SK-N-SH (cell line): ENCODE data around the gene ATXN7. TPM values are rescaled to one million over a fixed set of nuclear protein-coding genes. Genes with fewer than 3 reads are reported as not detected.

Experiments
- CTCF ChIA-PET: fragments of 300-600, 350-600 bp; formaldehyde crosslinking; extraction: SDS; loops from one replicate; lab custom pipeline; 2021; lab: Yijun Ruan, JAX
- POLR2A ChIA-PET: fragments of 350-600 bp; sonication (Branson Sonifier 250); formaldehyde crosslinking; extraction: SDS; loops from one replicate; lab custom pipeline; 2020; ENCODE audit warnings: antibody characterized with exemption, inconsistent platforms; lab: Yijun Ruan, JAX
- DNase-seq: peaks from one replicate; pipeline ENCODE4 v3.0.0; 2012
- H2AFZ ChIP-seq: fragments of 200-600 bp; sonication (generic); 2 replicates; pipeline ENCODE4 v1.8.1; 2016; ENCODE audit warnings: antibody characterized with exemption, mild to moderate bottlenecking, low read depth
- H3F3A ChIP-seq: fragments of 200-600 bp; sonication (generic); replicated peaks from 2 replicates; pipeline ENCODE3; 2016; ENCODE audit warnings: antibody characterized with exemption, mild to moderate bottlenecking; ENCODE audit not compliant: insufficient read depth
- H3K27ac ChIP-seq, 2 experiments: fragments of 200-500 bp in 1 of 2; fragments of 200-600 bp in 1 of 2; sonication (Bioruptor generic) in 1 of 2; sonication (generic), shearing (Covaris generic) in 1 of 2; 2 replicates each; pipeline versions ENCODE4 v1.5.1 to v1.6.1; 2014 to 2016; ENCODE audit warnings: low read depth in 2 of 2, inconsistent platforms in 1 of 2, low read length in 1 of 2, mild to moderate bottlenecking in 1 of 2, mixed read lengths in 1 of 2
- H3K27me3 ChIP-seq: fragments of 200-600 bp; sonication (generic), shearing (Covaris generic); 2 replicates; pipeline ENCODE4 v1.6.1; 2016; ENCODE audit warnings: mixed run types; ENCODE audit not compliant: insufficient read depth
- H3K36me3 ChIP-seq, 2 experiments: fragments of 200-500 bp in 1 of 2; fragments of 200-600 bp in 1 of 2; sonication (Bioruptor generic) in 1 of 2; sonication (generic) in 1 of 2; replicated peaks in 1 of 2; 2 replicates each; pipeline versions ENCODE3 to v1.5.1; 2014 to 2016; ENCODE audit warnings: low read length in 1 of 2, mild to moderate bottlenecking in 1 of 2; ENCODE audit not compliant: insufficient read depth in 2 of 2, control insufficient read depth in 1 of 2
- H3K4me1 ChIP-seq, 2 experiments: fragments of 200-500 bp in 1 of 2; fragments of 200-600 bp in 1 of 2; sonication (Bioruptor generic) in 1 of 2; sonication (generic), shearing (Covaris generic) in 1 of 2; 2 replicates each; pipeline versions ENCODE4 v1.5.1 to v1.6.1; 2014 to 2016; ENCODE audit warnings: low read depth in 1 of 2, low read length in 1 of 2, mixed run types in 1 of 2; ENCODE audit not compliant: insufficient read depth in 2 of 2, control insufficient read depth in 1 of 2
- H3K4me2 ChIP-seq: fragments of 200-600 bp; sonication (generic), shearing (Covaris generic); 2 replicates; pipeline ENCODE4 v1.6.1; 2017; ENCODE audit warnings: mixed run types
- H3K4me3 ChIP-seq, 2 experiments: fragments of 200-500 bp in 1 of 2; fragments of 200-600 bp in 1 of 2; sonication (Bioruptor generic) in 1 of 2; sonication (generic), shearing (Covaris generic) in 1 of 2; 2 replicates each; pipeline versions ENCODE4 v1.5.1 to v1.8.1; 2014 to 2016; ENCODE audit warnings: low read depth in 2 of 2, inconsistent platforms in 1 of 2, low read length in 1 of 2, mild to moderate bottlenecking in 1 of 2, mixed read lengths in 1 of 2, moderate library complexity in 1 of 2
- H3K79me2 ChIP-seq: fragments of 200-600 bp; sonication (generic); 2 replicates; pipeline ENCODE4 v1.8.1; 2017; ENCODE audit warnings: mild to moderate bottlenecking; ENCODE audit not compliant: insufficient read depth
- H3K9ac ChIP-seq: fragments of 200-600 bp; sonication (generic); 2 replicates; pipeline ENCODE4 v1.6.1; 2017; ENCODE audit warnings: mixed run types
- H3K9me2 ChIP-seq: fragments of 200-600 bp; sonication (generic); 2 replicates; pipeline ENCODE4 v1.6.1; 2017; ENCODE audit warnings: mixed run types
- H3K9me3 ChIP-seq: fragments of 200-600 bp; sonication (generic); 2 replicates; pipeline ENCODE4 v1.6.1; 2017; ENCODE audit warnings: mixed run types, mild to moderate bottlenecking, moderate library complexity
- H4K20me1 ChIP-seq: fragments of 200-600 bp; sonication (generic); 2 replicates; pipeline ENCODE4 v1.6.1; 2017; ENCODE audit warnings: mild to moderate bottlenecking, mixed run types; ENCODE audit not compliant: insufficient read depth
- CTCF ChIP-seq: fragments of 200-600 bp; sonication (generic); IDR thresholded peaks from 2 replicates; pipeline ENCODE4 v1.6.1; 2017; ENCODE audit warnings: antibody characterized with exemption, mild to moderate bottlenecking, moderate library complexity
- ELF1 ChIP-seq: IDR thresholded peaks from 2 replicates; pipeline ENCODE4 v1.4.0; 2012
- FOXJ3 ChIP-seq: sonication (generic); formaldehyde crosslinking; IDR thresholded peaks from 2 replicates; pipeline ENCODE4 v1.5.1; 2020; ENCODE audit warnings: mild to moderate bottlenecking, missing genetic modification reagents
- FOXM1 ChIP-seq: IDR thresholded peaks from 2 replicates; pipeline ENCODE4 v1.4.0; 2012; ENCODE audit warnings: low read depth, mild to moderate bottlenecking
- GABPA ChIP-seq: IDR thresholded peaks from 2 replicates; pipeline ENCODE4 v1.4.0; 2012; ENCODE audit warnings: low read depth, mild to moderate bottlenecking
- IRF3 ChIP-seq: fragments of 150-350 bp; IDR thresholded peaks from 2 replicates; pipeline ENCODE4 v1.6.1; 2016; ENCODE audit warnings: mild to moderate bottlenecking, low read depth, low read length
- JUND ChIP-seq: IDR thresholded peaks from 2 replicates; pipeline ENCODE4 v1.4.0; 2012
- MAX ChIP-seq: IDR thresholded peaks from 2 replicates; pipeline ENCODE4 v1.4.0; 2012; ENCODE audit warnings: low read depth
- MEF2A ChIP-seq: IDR thresholded peaks from 2 replicates; pipeline ENCODE4 v1.4.0; 2012; ENCODE audit warnings: low read depth, borderline replicate concordance
- PBX3 ChIP-seq: IDR thresholded peaks from 2 replicates; pipeline ENCODE4; 2012
- RAD21 ChIP-seq: IDR thresholded peaks from 2 replicates; pipeline ENCODE4 v1.6.1; 2012; ENCODE audit warnings: mild to moderate bottlenecking, low read length
- RFX5 ChIP-seq: IDR thresholded peaks from 2 replicates; pipeline ENCODE4 v1.6.1; 2012; ENCODE audit warnings: mild to moderate bottlenecking, improper control_type of control experiment, low read length
- SIN3A ChIP-seq: IDR thresholded peaks from 2 replicates; pipeline ENCODE4 v1.6.1; 2012; ENCODE audit warnings: low read depth, mild to moderate bottlenecking, low read length, moderate library complexity, borderline replicate concordance
- USF1 ChIP-seq: IDR thresholded peaks from 2 replicates; pipeline ENCODE4 v1.4.0; 2012; ENCODE audit warnings: low read depth, borderline replicate concordance
- USF2 ChIP-seq: fragments of 150-350 bp; IDR thresholded peaks from 2 replicates; pipeline ENCODE4 v1.6.1; 2017; ENCODE audit warnings: antibody characterized with exemption, low read length, low read depth, borderline replicate concordance
- YY1 ChIP-seq: IDR thresholded peaks from 2 replicates; pipeline ENCODE4 v1.4.0; 2012; ENCODE audit warnings: low read depth, mild to moderate bottlenecking
- WGBS: methylation state at CpG from one replicate; pipeline ENCODE4 v1.1.6; 2017; ENCODE audit warnings: low lambda C conversion rate; 5-methylcytosine and 5-hydroxymethylcytosine counted together
- polyA plus RNA-seq, 3 experiments: library from polyadenylated mRNA; depleted of rRNA; stranded (reverse); fragments of >200 nt; gene quantifications; 2 replicates each; pipeline ENCODE4 v1.2.3, GENCODE V29; 2012

Gene ATXN7
- polyA plus RNA-seq, 1 of the 3 experiments (the other 2 are of a cell fraction): 6.2 TPM

- DNase-seq: no peak
- Histone ChIP-seq H2AFZ (no peak overlapping the region), H3F3A (no peaks in the 10 kb centered on the region), H4K20me1 (peaks cover 15% of the 10 kb centered on the region), H3K27ac (no peak overlapping the region), H3K4me3 (no peak overlapping the region), H3K4me2 (no peak overlapping the region), H3K9me2 (no peaks in the 10 kb centered on the region), H3K4me1 (peaks cover 0 to 8% of the 10 kb centered on the region in 2 experiments; a peak in 1 of 4 replicates), H3K9ac (no peak overlapping the region), H3K79me2 (peaks cover 30% of the 10 kb centered on the region; the same call in 1 of the 2 replicates), H3K36me3 (peaks cover 46 to 53% of the 10 kb centered on the region in 2 experiments), H3K27me3 (no peaks in the 10 kb centered on the region), H3K9me3 (no peaks in the 10 kb centered on the region)
- ChIA-PET CTCF (interaction anchor here (0.6 to 3.6 kb wide), 5 partner anchors 13 to 42 kb away, joined by 3 to 25 read pairs (median 3); no protein-coding TSS in a partner anchor), POLR2A (no interaction called here)
- no peak for TF ChIP-seq SIN3A
- TF ChIP-seq RFX5: no peak
- no peak for TF ChIP-seq PBX3
- TF ChIP-seq MEF2A: no peak
- no peak for TF ChIP-seq ELF1
- TF ChIP-seq MAX: no peak
- no peak for TF ChIP-seq USF2
- no peak for TF ChIP-seq YY1
- no peak for TF ChIP-seq GABPA
- 100% methylated on average over 5 of the region's 8 CpGs for WGBS
Observed at GRCh38 chr3:63980830-63981498, 117.3 kb downstream of the ATXN7 start.

GRCh38 chr3:63981980-63982379 is 118.3 kb downstream of the ATXN7 start:
- H3K4me3 ChIP-seq: no peak overlapping the region
- 99% methylated on average over 4 of the region's 4 CpGs for WGBS
- POLR2A ChIA-PET: no interaction called here
- peaks cover 52 to 61% of the 10 kb centered on the region in 2 experiments for H3K36me3 ChIP-seq
- CTCF ChIA-PET: interaction anchor here (1.0 kb wide), 2 partner anchors 19 to 20 kb away, joined by 3 to 5 read pairs; no protein-coding TSS in a partner anchor
- peaks cover 20% of the 10 kb centered on the region; the same call in 1 of the 2 replicates for H3K79me2 ChIP-seq
- no peak overlapping the region for H3K9ac ChIP-seq
- no peak for TF ChIP-seq FOXM1
- TF ChIP-seq PBX3: no peak
- TF ChIP-seq RAD21: no peak
- TF ChIP-seq JUND: no peak
- TF ChIP-seq CTCF: no peak
- no peak for TF ChIP-seq FOXJ3 (CRISPR knock-in tag)
- no peak for TF ChIP-seq IRF3
- TF ChIP-seq ELF1: no peak
- no peak for TF ChIP-seq USF1
- no peak for TF ChIP-seq MEF2A
- TF ChIP-seq RFX5: no peak
- peaks cover 12% of the 10 kb centered on the region for H4K20me1 ChIP-seq
- H3K27me3 ChIP-seq: no peaks in the 10 kb centered on the region
- H3K9me3 ChIP-seq: no peaks in the 10 kb centered on the region
- no peaks in the 10 kb centered on the region for H3F3A ChIP-seq
- no peaks in the 10 kb centered on the region for H3K4me1 ChIP-seq
- no peaks in the 10 kb centered on the region for H3K9me2 ChIP-seq
- DNase-seq: no peak
- H3K27ac ChIP-seq: no peak overlapping the region
- H3K4me2 ChIP-seq: no peak overlapping the region
- H2AFZ ChIP-seq: no peak overlapping the region
